A549 (cell line): ENCODE data around the gene PCYT2. TPM values are rescaled to one million over a fixed set of nuclear protein-coding genes. Genes with fewer than 3 reads are reported as not detected.

Source experiments
- ATAC-seq, 2 experiments: fragments of 200-7000 bp in 1 of 2; fragments of >200 bp in 1 of 2; cut with Nextera tagmentation in 1 of 2; cut with Tn5 transposase in 1 of 2; 3 replicates each; pipeline versions ENCODE4 v1.8.0 to v1.9.1; 2018 to 2020; ENCODE audit warnings: mild to moderate bottlenecking in 1 of 2, moderate library complexity in 1 of 2
- CTCF ChIA-PET: fragments of 300-600 bp; sonication (Branson Sonifier 250); formaldehyde crosslinking; extraction: SDS; loops from one replicate; lab custom pipeline; 2021; ENCODE audit warnings: antibody characterized with exemption, inconsistent platforms; lab: Yijun Ruan, JAX
- POLR2A ChIA-PET: fragments of 350-600 bp; formaldehyde crosslinking; extraction: SDS; loops from one replicate; lab custom pipeline; 2021; ENCODE audit warnings: antibody characterized with exemption, inconsistent platforms; lab: Yijun Ruan, JAX
- DNase-seq, 2 experiments: peaks; one replicate each; pipeline versions ENCODE4 v3.0.0 to v3.0.0-alpha.2; 2011 to 2016; ENCODE audit warnings: low read depth in 1 of 2, low spot score in 1 of 2
- FAIRE-seq: peaks from 2 replicates; lab custom pipeline; 2011; peaks lifted over from hg19 to GRCh38; lab: Jason Lieb, UNC
- H3K27ac ChIP-seq, 2 experiments: fragments of >200 bp; sonication (Bioruptor Twin); formaldehyde crosslinking; 3 replicates each; pipeline ENCODE4 v1.5.1; 2016 to 2017
- H3K4me1 ChIP-seq: fragments of >200 bp; sonication (Bioruptor Twin); formaldehyde crosslinking; 3 replicates; pipeline ENCODE4 v1.6.1; 2016
- H3K4me2 ChIP-seq: fragments of >200 bp; sonication (Bioruptor Twin); formaldehyde crosslinking; 3 replicates; pipeline ENCODE4 v1.6.1; 2016
- H3K4me3 ChIP-seq: fragments of >200 bp; sonication (Bioruptor Twin); formaldehyde crosslinking; 3 replicates; pipeline ENCODE4 v1.5.1; 2016
- H3K9me3 ChIP-seq: fragments of >200 bp; sonication (Bioruptor Twin); formaldehyde crosslinking; 3 replicates; pipeline ENCODE4 v1.6.1; 2016
- CBX2 ChIP-seq: fragments of 200-600 bp; sonication (generic); IDR thresholded peaks from 2 replicates; pipeline ENCODE4 v1.6.1; 2016; ENCODE audit warnings: low read depth, mild to moderate bottlenecking, borderline replicate concordance
- EP300 ChIP-seq, 2 experiments: fragments of >200 bp; sonication (Bioruptor Twin); formaldehyde crosslinking; IDR thresholded peaks; 2 replicates in 1 of 2; 3 replicates in 1 of 2; pipeline ENCODE4 v1.6.1; 2016 to 2017
- ESRRA ChIP-seq: fragments of 150-350 bp; IDR thresholded peaks from 2 replicates; pipeline ENCODE4 v1.6.1; 2014; ENCODE audit warnings: mild to moderate bottlenecking, low read length, borderline replicate concordance
- FOSL2 ChIP-seq, 2 experiments: fragments of 450-650 bp in 1 of 2; fragments of >200 bp in 1 of 2; sonication (Bioruptor Twin) in 1 of 2; formaldehyde crosslinking; IDR thresholded peaks; 2 replicates each; pipeline versions ENCODE4 v1.5.0 to v1.6.1; 2016 to 2020; ENCODE audit warnings: mild to moderate bottlenecking in 1 of 2, moderate library complexity in 1 of 2
- FOXS1 ChIP-seq: fragments of 250-450 bp; sonication (Bioruptor Pico); IDR thresholded peaks from 2 replicates; pipeline ENCODE4 v1.5.0; 2020; ENCODE audit warnings: mild to moderate bottlenecking, moderate library complexity
- HDAC2 ChIP-seq: fragments of 200-600 bp; sonication (generic); IDR thresholded peaks from 2 replicates; pipeline ENCODE4 v1.6.1; 2016
- HOXA7 ChIP-seq: fragments of 250-450 bp; sonication (Bioruptor Pico); IDR thresholded peaks from 2 replicates; pipeline ENCODE4 v1.5.0; 2020; ENCODE audit warnings: mild to moderate bottlenecking, moderate library complexity
- HOXB5 ChIP-seq: fragments of 250-450 bp; sonication (Bioruptor Pico); IDR thresholded peaks from 2 replicates; pipeline ENCODE4 v1.5.0; 2020; ENCODE audit warnings: mild to moderate bottlenecking, moderate library complexity
- JUN ChIP-seq, 2 experiments: fragments of >200 bp; sonication (Bioruptor Twin); formaldehyde crosslinking; IDR thresholded peaks; 2 replicates in 1 of 2; 3 replicates in 1 of 2; pipeline ENCODE4 v1.6.1; 2016 to 2017
- JUNB ChIP-seq: fragments of >200 bp; sonication (Bioruptor Twin); formaldehyde crosslinking; IDR thresholded peaks from 2 replicates; pipeline ENCODE4 v1.6.1; 2016
- KDM5A ChIP-seq: fragments of 200-600 bp; sonication (generic); IDR thresholded peaks from 2 replicates; pipeline ENCODE4 v1.6.1; 2016; ENCODE audit warnings: antibody characterized with exemption, mild to moderate bottlenecking
- MAFK ChIP-seq: fragments of 450-650 bp; IDR thresholded peaks from 2 replicates; pipeline ENCODE4 v1.6.1; 2014; ENCODE audit not compliant: partially characterized antibody
- MYC ChIP-seq: IDR thresholded peaks from 2 replicates; pipeline ENCODE4 v1.6.1; 2012; ENCODE audit warnings: mild to moderate bottlenecking, inconsistent platforms, low read length, improper control_type of control experiment, borderline replicate concordance
- NFE2L2 ChIP-seq: fragments of 150-350 bp; conservative IDR thresholded peaks from 2 replicates; pipeline ENCODE4 v1.6.1; 2014; ENCODE audit warnings: low read length
- NPAS2 ChIP-seq: fragments of 250-450 bp; sonication (Bioruptor Pico); IDR thresholded peaks from 2 replicates; pipeline ENCODE4 v1.8.0; 2022; ENCODE audit warnings: mild to moderate bottlenecking, moderate library complexity, borderline replicate concordance
- NR3C1 ChIP-seq: fragments of >200 bp; sonication (Bioruptor Twin); formaldehyde crosslinking; IDR thresholded peaks from 3 replicates; pipeline ENCODE4 v1.6.1; 2017
- POLR2AphosphoS2 ChIP-seq: conservative IDR thresholded peaks from 2 replicates; pipeline ENCODE4 v1.6.1; 2012; ENCODE audit warnings: low read length, improper control_type of control experiment, inconsistent platforms
- RAD21 ChIP-seq, 2 experiments: fragments of >200 bp in 1 of 2; sonication (Bioruptor Twin) in 1 of 2; formaldehyde crosslinking in 1 of 2; IDR thresholded peaks in 1 of 2; conservative IDR thresholded peaks in 1 of 2; 2 replicates in 1 of 2; 3 replicates in 1 of 2; pipeline ENCODE4 v1.6.1; 2012 to 2018; ENCODE audit warnings: inconsistent platforms in 1 of 2
- RARB ChIP-seq: fragments of 250-450 bp; sonication (Bioruptor Pico); IDR thresholded peaks from 2 replicates; pipeline ENCODE4 v1.8.0; 2021; ENCODE audit warnings: mild to moderate bottlenecking, moderate library complexity
- RCOR1 ChIP-seq: fragments of 150-350 bp; IDR thresholded peaks from 2 replicates; pipeline ENCODE4 v1.6.1; 2014; ENCODE audit warnings: antibody characterized with exemption, low read length, low read depth
- RNF2 ChIP-seq: fragments of 200-600 bp; sonication (generic); IDR thresholded peaks from 2 replicates; pipeline ENCODE4 v1.6.1; 2016; ENCODE audit warnings: low read depth, mild to moderate bottlenecking, antibody characterized with exemption, moderate library complexity, borderline replicate concordance
- TP53 ChIP-seq: fragments of 250-450 bp; sonication (Bioruptor Pico); IDR thresholded peaks from 2 replicates; pipeline ENCODE4 v1.5.0; 2021; ENCODE audit warnings: mild to moderate bottlenecking, moderate library complexity
- WGBS: methylation state at CpG from one replicate; pipeline ENCODE4 v1.1.6; 2017; ENCODE audit errors: missing lambda C conversion rate; 5-methylcytosine and 5-hydroxymethylcytosine counted together
- polyA plus RNA-seq, 4 experiments: library from polyadenylated mRNA; depleted of rRNA in 3 of 4; stranded (reverse); fragments of >200 nt; fragmentation: RNase III in 1 of 4; extraction: RNeasy Plus Mini Kit Qiagen cat#74134 plus additional on column Dnase treatment in 1 of 4; gene quantifications; 2 replicates in 3 of 4; 3 replicates in 1 of 4; pipeline ENCODE4 v1.2.3, GENCODE V29; 2011 to 2017
- TF ChIP-seq, protein P1 (sequence below): IDR thresholded peaks from 2 replicates; pipeline ENCODE4 v1.6.1; 2012; ENCODE audit warnings: low read depth, borderline replicate concordance
- TF ChIP-seq, protein P2 (sequence below): IDR thresholded peaks from 2 replicates; pipeline ENCODE4 v1.6.1; 2012
- TF ChIP-seq, protein P3 (sequence below): fragments of >200 bp; sonication (Bioruptor Twin); formaldehyde crosslinking; IDR thresholded peaks from 3 replicates; pipeline ENCODE4 v1.5.1; 2016
- TF ChIP-seq, protein P4 (sequence below): fragments of 250-450 bp; sonication (Bioruptor Pico); IDR thresholded peaks from 2 replicates; pipeline ENCODE4 v1.5.0; 2020; ENCODE audit warnings: low read depth, mild to moderate bottlenecking, moderate library complexity
- TF ChIP-seq, protein P5 (sequence below): IDR thresholded peaks from 2 replicates; pipeline ENCODE4 v1.6.1; 2012
- TF ChIP-seq, protein P6 (sequence below): fragments of >200 bp; sonication (Bioruptor Twin); formaldehyde crosslinking; IDR thresholded peaks from 2 replicates; pipeline ENCODE4 v1.6.1; 2016

PCYT2 gene
- polyA plus RNA-seq, 2 of the 4 experiments (the other 2 are of a cell fraction): 7.1 to 17.0 TPM

DNA sequence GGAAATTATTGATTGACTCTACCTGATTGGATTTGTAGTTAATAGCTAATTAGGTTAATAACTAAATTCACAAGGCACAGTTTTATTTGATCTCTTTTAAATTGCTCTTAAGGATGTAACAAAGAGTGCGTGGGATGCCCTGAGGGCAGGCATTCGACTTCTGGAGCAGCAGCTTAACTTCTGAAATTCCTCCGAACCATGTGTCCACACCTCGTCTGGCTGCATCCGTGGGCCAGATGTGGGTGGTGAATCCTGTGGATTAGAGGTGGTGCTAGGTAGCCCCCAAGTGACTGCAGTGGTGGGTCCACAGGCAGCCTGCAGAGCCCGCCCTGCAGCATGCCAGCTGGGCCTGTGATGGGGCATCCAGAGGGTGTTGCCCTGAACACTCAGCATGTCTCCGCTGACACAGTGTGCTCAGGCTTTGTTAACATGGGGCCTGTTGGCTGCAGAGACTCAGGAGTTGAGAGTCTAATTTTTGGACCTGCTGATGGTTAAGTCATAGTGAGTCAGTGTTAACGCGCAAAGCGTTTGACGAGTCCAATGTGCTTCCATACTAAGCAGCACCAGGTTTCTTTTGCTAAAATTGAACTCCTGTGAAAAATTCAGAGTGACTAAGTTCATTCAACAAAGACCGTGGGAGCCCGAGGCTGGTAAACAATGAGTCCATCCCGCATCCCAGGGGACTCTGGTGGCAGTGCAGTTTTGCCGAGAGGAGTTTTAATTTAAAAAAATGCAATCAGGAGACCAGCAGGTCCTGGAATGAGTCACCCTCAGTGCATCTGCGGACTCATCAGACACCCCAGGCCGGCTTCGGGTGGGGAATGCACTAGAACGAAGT is 13.0 kb downstream of the PCYT2 start:
- peak; percentile 96 for FAIRE-seq
- peak; percentile 82 to 84 for ATAC-seq
- TF ChIP-seq FOSL2 (IDR thresholded peaks at IDR 0.05): peak; percentile 78
- peak; percentile 92 for TF ChIP-seq FOSL2 (CRISPR knock-in tag; IDR thresholded peaks at IDR 0.05)
- TF ChIP-seq, protein P1, sequence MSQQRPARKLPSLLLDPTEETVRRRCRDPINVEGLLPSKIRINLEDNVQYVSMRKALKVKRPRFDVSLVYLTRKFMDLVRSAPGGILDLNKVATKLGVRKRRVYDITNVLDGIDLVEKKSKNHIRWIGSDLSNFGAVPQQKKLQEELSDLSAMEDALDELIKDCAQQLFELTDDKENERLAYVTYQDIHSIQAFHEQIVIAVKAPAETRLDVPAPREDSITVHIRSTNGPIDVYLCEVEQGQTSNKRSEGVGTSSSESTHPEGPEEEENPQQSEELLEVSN: peak; percentile 12; the same call in 1 of the 2 replicates
- TF ChIP-seq, protein P2, sequence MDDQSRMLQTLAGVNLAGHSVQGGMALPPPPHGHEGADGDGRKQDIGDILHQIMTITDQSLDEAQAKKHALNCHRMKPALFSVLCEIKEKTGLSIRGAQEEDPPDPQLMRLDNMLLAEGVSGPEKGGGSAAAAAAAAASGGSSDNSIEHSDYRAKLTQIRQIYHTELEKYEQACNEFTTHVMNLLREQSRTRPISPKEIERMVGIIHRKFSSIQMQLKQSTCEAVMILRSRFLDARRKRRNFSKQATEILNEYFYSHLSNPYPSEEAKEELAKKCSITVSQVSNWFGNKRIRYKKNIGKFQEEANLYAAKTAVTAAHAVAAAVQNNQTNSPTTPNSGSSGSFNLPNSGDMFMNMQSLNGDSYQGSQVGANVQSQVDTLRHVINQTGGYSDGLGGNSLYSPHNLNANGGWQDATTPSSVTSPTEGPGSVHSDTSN: peak; percentile 15; the same call in 1 of the 2 replicates
- TF ChIP-seq HOXB5 (CRISPR knock-in tag): no peak
- TF ChIP-seq, protein P3, sequence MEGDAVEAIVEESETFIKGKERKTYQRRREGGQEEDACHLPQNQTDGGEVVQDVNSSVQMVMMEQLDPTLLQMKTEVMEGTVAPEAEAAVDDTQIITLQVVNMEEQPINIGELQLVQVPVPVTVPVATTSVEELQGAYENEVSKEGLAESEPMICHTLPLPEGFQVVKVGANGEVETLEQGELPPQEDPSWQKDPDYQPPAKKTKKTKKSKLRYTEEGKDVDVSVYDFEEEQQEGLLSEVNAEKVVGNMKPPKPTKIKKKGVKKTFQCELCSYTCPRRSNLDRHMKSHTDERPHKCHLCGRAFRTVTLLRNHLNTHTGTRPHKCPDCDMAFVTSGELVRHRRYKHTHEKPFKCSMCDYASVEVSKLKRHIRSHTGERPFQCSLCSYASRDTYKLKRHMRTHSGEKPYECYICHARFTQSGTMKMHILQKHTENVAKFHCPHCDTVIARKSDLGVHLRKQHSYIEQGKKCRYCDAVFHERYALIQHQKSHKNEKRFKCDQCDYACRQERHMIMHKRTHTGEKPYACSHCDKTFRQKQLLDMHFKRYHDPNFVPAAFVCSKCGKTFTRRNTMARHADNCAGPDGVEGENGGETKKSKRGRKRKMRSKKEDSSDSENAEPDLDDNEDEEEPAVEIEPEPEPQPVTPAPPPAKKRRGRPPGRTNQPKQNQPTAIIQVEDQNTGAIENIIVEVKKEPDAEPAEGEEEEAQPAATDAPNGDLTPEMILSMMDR: no peak
- no peak for TF ChIP-seq HOXA7 (CRISPR knock-in tag)
- no peak for TF ChIP-seq HDAC2
- TF ChIP-seq EP300 (IDR thresholded peaks at IDR 0.05): no peak
- TF ChIP-seq, protein P4, sequence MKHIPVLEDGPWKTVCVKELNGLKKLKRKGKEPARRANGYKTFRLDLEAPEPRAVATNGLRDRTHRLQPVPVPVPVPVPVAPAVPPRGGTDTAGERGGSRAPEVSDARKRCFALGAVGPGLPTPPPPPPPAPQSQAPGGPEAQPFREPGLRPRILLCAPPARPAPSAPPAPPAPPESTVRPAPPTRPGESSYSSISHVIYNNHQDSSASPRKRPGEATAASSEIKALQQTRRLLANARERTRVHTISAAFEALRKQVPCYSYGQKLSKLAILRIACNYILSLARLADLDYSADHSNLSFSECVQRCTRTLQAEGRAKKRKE (CRISPR knock-in tag): 0 out of 2 replicates have a peak, but pooled peaks have one; percentile 54
- TF ChIP-seq, protein P5, sequence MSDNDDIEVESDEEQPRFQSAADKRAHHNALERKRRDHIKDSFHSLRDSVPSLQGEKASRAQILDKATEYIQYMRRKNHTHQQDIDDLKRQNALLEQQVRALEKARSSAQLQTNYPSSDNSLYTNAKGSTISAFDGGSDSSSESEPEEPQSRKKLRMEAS: peak; percentile 78
- peak; percentile 28; the same call in 1 of the 2 replicates for TF ChIP-seq FOXS1 (CRISPR knock-in tag)
- no peak for TF ChIP-seq CBX2
- TF ChIP-seq NFE2L2: 0 out of 2 replicates have a peak, but pooled peaks have one; percentile 13
- peak; percentile 6 for TF ChIP-seq MAFK
- peak; percentile 71 for TF ChIP-seq JUNB
- 0 out of 5 replicates have a peak, but pooled peaks of 1 of the 2 experiments have one; percentile 13 for TF ChIP-seq RAD21 (conservative IDR thresholded peaks at IDR 0.05 in 1 of 2, IDR thresholded peaks at IDR 0.05 in 1 of 2)
- peak in 1 of 2 experiments; percentile 57; a peak in 2 of 5 replicates for TF ChIP-seq JUN (IDR thresholded peaks at IDR 0.05)
- Histone ChIP-seq H3K9me3 (no peaks in the 10 kb centered on the region), H3K4me2 (peak overlapping the region; percentile 63), H3K27ac (peak overlapping the region; percentile 75 to 88), H3K4me3 (no peak overlapping the region), H3K4me1 (peaks cover 34% of the 10 kb centered on the region)
- WGBS: 14% methylated on average over 19 of the region's 19 CpGs
- peak; percentile 69 to 87 for DNase-seq
- ChIA-PET POLR2A (no interaction called here), CTCF (interaction anchor here (0.8 to 3.2 kb wide), 9 partner anchors 11 to 167 kb away, joined by 3 to 19 read pairs (median 5); no protein-coding TSS in a partner anchor)

DNA sequence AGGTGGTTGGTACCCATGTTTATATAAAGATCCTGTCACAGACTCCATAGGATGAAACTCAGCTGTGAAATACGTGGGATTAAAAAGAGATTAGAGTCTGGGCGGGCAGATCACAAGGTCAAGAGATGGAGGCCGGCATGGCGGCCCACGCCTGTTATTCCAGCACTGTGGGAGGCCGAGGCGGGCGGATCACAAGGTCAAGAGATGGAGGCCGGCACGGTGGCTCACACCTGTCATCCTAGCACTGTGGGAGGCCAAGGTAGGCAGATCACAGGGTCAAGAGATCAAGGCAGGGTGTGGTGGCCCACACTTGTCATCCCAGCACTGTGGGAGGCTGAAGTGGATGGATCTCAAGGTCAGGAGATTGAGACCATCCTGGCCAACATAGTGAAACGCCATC is 15.8 kb downstream of the PCYT2 start:
- WGBS: 91% methylated on average over 11 of the region's 11 CpGs
- FAIRE-seq (no peak), DNase-seq (no peak), ATAC-seq (no peak)
- Histone ChIP-seq H3K4me1 (peaks cover 42% of the 10 kb centered on the region), H3K27ac (no peak overlapping the region), H3K4me2 (no peak overlapping the region), H3K9me3 (no peaks in the 10 kb centered on the region), H3K4me3 (no peak overlapping the region)
- CTCF ChIA-PET: no interaction called here
- TF ChIP-seq POLR2AphosphoS2 (no peak), TP53 (CRISPR knock-in tag) (no peak), FOSL2 (IDR thresholded peaks at IDR 0.05) (no peak), FOSL2 (CRISPR knock-in tag; IDR thresholded peaks at IDR 0.05) (no peak), NPAS2 (CRISPR knock-in tag) (no peak), MYC (no peak), RCOR1 (no peak), ESRRA (no peak), RAD21 (conservative IDR thresholded peaks at IDR 0.05 in 1 of 2, IDR thresholded peaks at IDR 0.05 in 1 of 2) (no peak), KDM5A (no peak), NR3C1 (no peak), RNF2 (no peak), RARB (CRISPR knock-in tag) (no peak), JUN (IDR thresholded peaks at IDR 0.05) (no peak), HDAC2 (no peak)
- TF ChIP-seq, protein P6, sequence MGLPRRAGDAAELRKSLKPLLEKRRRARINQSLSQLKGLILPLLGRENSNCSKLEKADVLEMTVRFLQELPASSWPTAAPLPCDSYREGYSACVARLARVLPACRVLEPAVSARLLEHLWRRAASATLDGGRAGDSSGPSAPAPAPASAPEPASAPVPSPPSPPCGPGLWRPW: no peak
- POLR2A ChIA-PET: no interaction called here
